Skeletal muscle tissue (tissue), 4 donors: ENCODE data around the gene ZPR1. TPM values are rescaled to one million over a fixed set of nuclear protein-coding genes. Genes with fewer than 3 reads are reported as not detected.

Experiments
- H3K27ac ChIP-seq: one replicate; pipeline ENCODE4 v1.7.0; 2013; ENCODE audit warnings: mild to moderate bottlenecking, low read depth, low read length, inconsistent platforms
- H3K27me3 ChIP-seq, 3 donors: one replicate each; pipeline ENCODE4 v1.7.0; 2013; ENCODE audit warnings: low read length in 3 of 3; ENCODE audit not compliant: control insufficient read depth in 3 of 3, insufficient read depth in 3 of 3
- H3K36me3 ChIP-seq, 3 donors: one replicate each; pipeline ENCODE4 v1.7.0; 2013; ENCODE audit warnings: low read length in 3 of 3; ENCODE audit not compliant: control insufficient read depth in 3 of 3, insufficient read depth in 3 of 3
- H3K4me1 ChIP-seq, 3 donors: one replicate each; pipeline ENCODE4 v1.7.0; 2013; ENCODE audit warnings: low read length in 3 of 3, mild to moderate bottlenecking in 3 of 3; ENCODE audit not compliant: control insufficient read depth in 3 of 3, insufficient read depth in 3 of 3
- H3K4me3 ChIP-seq, 3 donors: one replicate each; pipeline ENCODE4 v1.7.0; 2013; ENCODE audit warnings: low read length in 3 of 3
- H3K9ac ChIP-seq, 3 donors: one replicate each; pipeline ENCODE4 v1.7.0; 2013; ENCODE audit warnings: low read length in 3 of 3, mild to moderate bottlenecking in 3 of 3, moderate library complexity in 2 of 3, low read depth in 1 of 3
- H3K9me3 ChIP-seq, 3 donors: one replicate each; pipeline ENCODE4 v1.7.0; 2013; ENCODE audit warnings: low read length in 3 of 3; ENCODE audit not compliant: control insufficient read depth in 3 of 3
- total RNA-seq: library from RNA; depleted of rRNA; stranded (reverse); fragments of >200 nt; gene quantifications from one replicate; pipeline ENCODE4 v1.2.3, GENCODE V29; 2014
- donor health status: Osteomylitis.

The ZPR1 gene
- total RNA-seq, 1 donor from 2014 or later: 16.7 TPM

DNA sequence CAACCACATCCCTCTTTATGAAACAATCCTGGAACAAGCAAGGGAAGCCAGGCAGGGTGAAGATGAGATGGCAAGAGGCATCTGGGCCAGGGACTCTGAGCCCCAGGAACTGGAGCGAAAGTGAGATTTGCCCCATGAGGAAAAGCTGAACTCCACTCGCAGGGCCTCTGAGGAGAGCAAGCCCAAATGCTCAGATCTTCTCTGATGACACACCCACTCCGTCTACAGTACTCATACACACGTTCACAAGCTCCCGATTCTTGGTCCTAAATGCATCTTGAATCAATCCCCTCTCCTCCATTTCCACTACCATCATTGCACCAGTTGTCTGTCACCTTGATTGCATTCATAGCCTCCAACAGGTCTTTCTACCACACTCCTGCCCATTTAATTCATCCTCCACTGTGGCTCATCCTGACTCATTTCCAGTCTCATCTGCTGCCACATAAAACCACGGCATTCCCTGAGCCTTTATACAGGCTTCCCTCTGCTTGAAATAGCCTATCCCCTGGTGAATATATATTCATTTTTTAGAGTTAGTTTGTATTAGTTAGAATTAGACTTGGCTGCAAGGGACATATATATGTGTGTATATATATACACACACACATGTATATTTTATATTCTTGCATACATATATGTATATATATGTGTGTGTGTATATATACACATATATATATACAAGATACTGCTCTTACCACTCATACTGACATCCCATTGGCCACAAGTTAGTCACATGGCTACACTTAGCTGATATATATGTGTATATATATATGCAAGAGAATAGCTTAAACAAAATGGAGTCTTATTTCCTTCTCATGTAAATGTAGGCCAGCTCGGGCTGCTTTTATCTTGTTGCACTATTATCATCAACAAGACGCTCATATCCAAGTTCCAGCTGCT lies 5.3 kb upstream of the ZPR1 start:
- H3K27me3 ChIP-seq: peaks cover 0 to 3% (median 0%) of the 10 kb centered on the region in 3 donors
- no peak overlapping the region for H3K4me3 ChIP-seq
- no peak overlapping the region for H3K9ac ChIP-seq

DNA sequence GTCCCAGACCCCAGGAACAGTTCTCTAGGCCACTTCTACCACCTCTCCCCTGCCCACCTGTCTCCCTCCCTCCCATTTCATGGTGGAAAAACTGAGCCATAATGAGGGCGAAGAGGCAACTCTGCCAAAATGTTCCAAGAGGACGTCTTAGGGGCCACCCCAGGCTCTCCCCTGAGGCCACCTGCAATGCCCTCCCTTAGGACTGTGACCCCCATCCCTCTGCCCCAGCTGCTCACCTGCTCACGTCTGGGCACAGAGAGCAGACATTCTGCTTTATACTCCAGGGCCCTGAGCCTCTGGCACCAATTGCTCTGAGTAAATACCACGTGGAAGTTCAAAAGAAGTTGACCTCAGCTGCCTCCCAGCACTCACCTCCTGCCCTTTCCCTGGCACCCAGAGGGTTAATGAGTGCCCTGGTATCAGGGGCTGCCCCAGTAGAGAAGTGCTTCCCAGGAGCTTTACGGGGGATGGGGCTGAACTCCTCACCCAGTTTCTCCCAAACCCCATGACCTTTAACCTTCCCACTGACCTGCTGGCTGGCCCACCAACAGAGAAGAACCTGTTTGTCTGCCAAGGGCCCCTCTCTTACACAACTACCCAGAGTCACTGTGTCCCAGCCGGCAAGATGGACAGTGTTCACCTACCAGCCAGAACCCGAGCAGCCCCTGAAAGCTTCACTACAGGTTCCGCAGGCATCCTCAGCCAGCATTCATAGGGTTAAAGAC lies 4.5 kb upstream of the ZPR1 start:
- Histone ChIP-seq H3K4me3 (no peak overlapping the region), H3K9ac (no peak overlapping the region), H3K4me1 (peaks cover 13 to 18% (median 15%) of the 10 kb centered on the region in 3 donors), H3K27me3 (peaks cover 0 to 3% (median 0%) of the 10 kb centered on the region in 3 donors), H3K36me3 (no peaks in the 10 kb centered on the region), H3K9me3 (no peaks in the 10 kb centered on the region), H3K27ac (no peak overlapping the region)

More for the DNA sequence above, 5.3 kb upstream of the ZPR1 start:
- no peak overlapping the region for H3K27ac ChIP-seq
- no peaks in the 10 kb centered on the region for H3K9me3 ChIP-seq
- H3K36me3 ChIP-seq: no peaks in the 10 kb centered on the region
- H3K4me1 ChIP-seq: peaks cover 11 to 15% (median 13%) of the 10 kb centered on the region in 3 donors

DNA sequence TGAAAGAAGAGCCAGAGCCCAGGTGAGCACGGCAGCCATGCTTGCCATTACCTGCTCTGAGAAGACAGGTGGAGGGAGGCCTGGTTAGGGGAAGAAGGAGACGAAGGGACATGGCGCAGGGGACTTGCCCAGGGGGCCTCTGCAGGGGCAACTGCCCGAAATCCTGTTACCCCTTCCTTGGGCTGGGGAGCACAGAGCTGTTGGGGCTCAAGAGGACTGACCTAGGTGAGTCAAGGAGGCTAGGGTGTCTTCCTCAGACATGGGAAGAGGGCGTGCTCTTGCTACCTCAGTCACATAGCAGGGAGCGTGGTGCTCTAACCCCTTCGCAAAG lies 4.0 kb upstream of the ZPR1 start, which contains the start of gene APOA5:
TSS of gene APOA5 (minus strand) at position 67 of the 331 bp plus-strand sequence. CDS start at position 48, 19 bp downstream.
- H3K9me3 ChIP-seq: no peaks in the 10 kb centered on the region
- no peaks in the 10 kb centered on the region for H3K36me3 ChIP-seq
- no peak within 1 kb of the TSS for H3K27ac ChIP-seq
- H3K4me1 ChIP-seq: peaks cover 18 to 24% (median 20%) of the 10 kb centered on the region in 3 donors
- H3K9ac ChIP-seq: peak within 1 kb of the TSS in 1 of 3 donors; percentile 33
- H3K27me3 ChIP-seq: peaks cover 0 to 3% (median 0%) of the 10 kb centered on the region in 3 donors
- peak within 1 kb of the TSS; percentile 45 to 62 (median 55) for H3K4me3 ChIP-seq

DNA sequence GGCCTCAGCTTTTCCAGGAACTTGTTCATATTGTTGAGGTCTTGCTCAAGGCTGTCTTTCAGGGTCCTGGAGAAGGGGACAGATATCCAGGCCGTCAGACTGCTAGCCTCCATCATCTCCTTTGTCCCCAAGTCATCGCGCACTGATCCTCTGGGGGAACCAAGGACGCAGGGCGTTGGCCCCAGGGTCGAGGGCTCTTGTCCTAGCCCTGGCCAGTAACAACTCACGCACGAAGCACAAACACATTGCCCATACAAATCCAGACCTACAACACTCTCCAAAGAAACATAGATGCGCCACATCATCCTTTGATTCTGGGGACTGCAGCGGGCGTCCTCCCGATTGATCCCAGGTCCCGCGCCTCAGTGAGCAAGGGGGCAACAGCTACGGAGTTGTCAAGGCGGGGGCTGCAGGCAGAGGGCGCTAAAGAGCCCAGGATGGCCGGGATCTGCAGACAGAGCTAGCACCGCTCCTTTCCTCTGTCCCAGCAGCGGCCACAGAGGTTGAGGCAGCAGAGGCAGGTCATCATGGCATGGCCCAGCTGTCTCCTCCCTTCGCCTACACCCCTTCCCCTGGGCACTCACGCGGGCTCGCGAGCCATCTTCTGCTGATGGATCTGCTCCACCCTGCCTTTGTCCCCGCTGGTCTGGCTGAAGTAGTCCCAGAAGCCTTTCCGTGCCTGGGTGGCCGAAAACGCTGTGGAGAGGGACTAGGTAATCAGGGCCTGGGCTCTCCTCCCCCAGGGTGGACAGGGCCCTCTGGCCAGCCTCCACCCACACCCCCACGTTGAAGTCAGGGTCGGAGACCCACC lies 3.4 kb upstream of the ZPR1 start:
- H3K27ac ChIP-seq: no peak overlapping the region
- peak overlapping the region; percentile 45 to 62 (median 55) for H3K4me3 ChIP-seq
- H3K9me3 ChIP-seq: no peaks in the 10 kb centered on the region
- peaks cover 0 to 3% (median 0%) of the 10 kb centered on the region in 3 donors for H3K27me3 ChIP-seq
- peaks cover 20 to 29% (median 21%) of the 10 kb centered on the region in 3 donors for H3K4me1 ChIP-seq
- H3K9ac ChIP-seq: peak overlapping the region in 1 of 3 donors; percentile 33
- H3K36me3 ChIP-seq: peaks cover 0 to 3% (median 3%) of the 10 kb centered on the region in 3 donors

DNA sequence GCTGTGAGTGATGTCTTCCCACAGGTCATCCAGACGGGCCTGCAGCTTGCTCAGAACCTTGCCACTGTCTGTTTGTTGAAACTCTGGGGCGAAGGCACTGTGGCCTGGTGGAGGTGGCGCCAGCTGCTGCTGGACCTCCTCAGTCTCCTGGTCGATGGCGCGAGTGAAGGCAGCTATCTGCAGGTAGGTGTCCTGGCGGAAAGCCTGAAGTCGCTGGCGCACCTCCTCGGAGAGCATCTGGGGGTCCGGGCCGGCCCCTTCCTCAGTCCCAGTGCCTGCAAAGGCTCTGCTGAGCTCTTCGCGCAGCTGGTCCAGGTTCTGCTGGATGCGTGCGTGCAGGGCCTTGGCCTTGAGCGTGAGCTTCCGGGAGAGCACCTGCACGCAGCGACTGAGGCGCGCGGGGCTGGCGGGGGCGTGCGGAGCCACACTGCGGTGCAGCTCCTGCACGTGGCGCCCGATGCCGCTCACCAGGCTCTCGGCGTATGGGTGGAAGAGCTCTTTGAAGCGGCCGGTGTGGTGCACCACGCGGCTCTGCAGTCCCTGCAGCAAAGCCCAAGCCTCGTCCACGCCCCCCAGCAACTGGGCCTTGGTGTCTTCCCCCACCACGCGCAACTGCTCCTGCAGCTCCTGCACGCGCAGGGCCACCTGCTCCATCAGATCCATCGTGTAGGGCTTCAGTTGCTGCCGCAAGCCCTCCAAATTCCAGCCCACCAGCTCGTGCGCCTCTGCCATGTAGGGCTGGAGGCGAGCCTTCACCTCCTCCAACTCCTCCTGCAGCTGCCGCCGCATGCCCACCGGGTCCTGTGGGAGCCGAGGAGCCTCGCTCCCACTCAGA lies 2.6 kb upstream of the ZPR1 start:
- H3K4me3 ChIP-seq: no peak overlapping the region
- H3K4me1 ChIP-seq: peaks cover 20 to 29% (median 21%) of the 10 kb centered on the region in 3 donors
- peaks cover 5 to 10% (median 9%) of the 10 kb centered on the region in 3 donors for H3K36me3 ChIP-seq
- no peaks in the 10 kb centered on the region for H3K9me3 ChIP-seq
- H3K27ac ChIP-seq: no peak overlapping the region
- peaks cover 0 to 3% (median 0%) of the 10 kb centered on the region in 3 donors for H3K27me3 ChIP-seq
- H3K9ac ChIP-seq: peak overlapping the region in 1 of 3 donors; percentile 33

DNA sequence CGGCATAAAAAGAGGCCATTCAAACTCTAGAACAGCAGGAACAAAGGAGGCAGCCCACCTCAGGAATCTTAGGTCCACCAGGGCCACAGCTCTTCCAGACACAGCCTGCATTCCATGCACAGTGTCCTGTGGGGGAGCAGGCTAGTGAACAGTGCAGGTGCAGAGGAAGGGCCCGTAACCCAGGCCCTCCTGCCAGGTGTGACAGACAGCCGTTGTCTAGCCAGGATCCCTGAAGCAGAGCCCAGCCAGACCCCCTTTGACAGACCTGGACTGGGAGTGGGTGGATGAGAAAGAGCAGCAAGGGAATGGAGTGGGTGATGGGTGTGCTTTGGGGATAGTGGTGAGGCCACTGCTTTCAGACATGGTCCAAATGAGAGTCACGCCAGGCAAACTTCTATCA lies 1.2 kb upstream of the ZPR1 start:
- Histone ChIP-seq H3K27ac (no peak overlapping the region), H3K9me3 (no peaks in the 10 kb centered on the region), H3K4me3 (no peak overlapping the region), H3K9ac (no peak overlapping the region), H3K27me3 (peaks cover 0 to 3% (median 0%) of the 10 kb centered on the region in 3 donors), H3K36me3 (peaks cover 19 to 23% (median 22%) of the 10 kb centered on the region in 3 donors), H3K4me1 (peaks cover 20 to 29% (median 21%) of the 10 kb centered on the region in 3 donors)

DNA sequence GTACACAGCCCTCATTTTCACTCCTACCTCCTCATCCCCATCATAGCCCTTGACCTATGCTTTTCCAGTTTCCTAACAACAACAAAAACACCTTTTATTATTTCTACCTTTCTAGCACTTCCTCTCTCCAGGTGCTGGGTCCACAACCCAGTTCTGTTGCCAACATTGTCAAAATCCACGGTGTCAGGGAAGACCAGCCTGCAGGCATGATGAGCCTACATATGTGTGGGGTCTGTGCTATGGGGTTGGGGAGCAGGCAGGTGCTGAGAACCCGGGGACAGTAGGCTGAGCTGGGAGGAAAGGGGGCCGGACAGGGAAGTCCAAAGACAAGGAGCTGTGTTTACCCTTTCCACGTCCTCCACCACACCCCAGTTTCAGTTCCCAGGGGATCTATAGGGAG lies 711 bp upstream of the ZPR1 start:
- Histone ChIP-seq H3K27me3 (peaks cover 0 to 3% (median 0%) of the 10 kb centered on the region in 3 donors), H3K27ac (peak overlapping the region; percentile 89), H3K4me3 (peak overlapping the region; percentile 82 to 87 (median 87)), H3K36me3 (peaks cover 21 to 24% (median 24%) of the 10 kb centered on the region in 3 donors), H3K9ac (peak overlapping the region; percentile 85 to 90 (median 87)), H3K4me1 (peaks cover 20 to 29% (median 21%) of the 10 kb centered on the region in 3 donors), H3K9me3 (no peaks in the 10 kb centered on the region)

DNA sequence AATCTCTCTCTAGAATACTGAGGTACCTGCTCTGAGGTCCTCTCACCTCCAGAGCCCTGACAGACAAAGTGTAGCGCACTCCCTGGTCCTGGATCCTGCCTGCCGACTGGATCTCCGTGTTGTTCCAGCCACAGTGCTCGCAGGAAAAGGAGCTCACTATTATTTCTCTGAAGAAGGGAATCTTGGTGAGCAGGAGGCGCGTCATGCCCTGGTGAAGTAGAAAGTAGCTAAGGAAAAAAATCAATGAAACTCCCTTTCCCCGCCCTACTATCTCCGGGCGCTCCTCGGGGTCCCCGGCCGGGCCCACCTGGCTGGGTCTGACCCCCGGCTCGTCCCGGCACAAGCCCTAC lies 412 bp downstream of the ZPR1 start:
- Histone ChIP-seq H3K27ac (peak overlapping the region; percentile 89), H3K9ac (peak overlapping the region; percentile 80 to 90 (median 85)), H3K4me3 (peak overlapping the region; percentile 82 to 87 (median 87)), H3K4me1 (peaks cover 20 to 29% (median 21%) of the 10 kb centered on the region in 3 donors), H3K27me3 (peaks cover 0 to 3% (median 0%) of the 10 kb centered on the region in 3 donors), H3K36me3 (peaks cover 28 to 35% (median 35%) of the 10 kb centered on the region in 3 donors), H3K9me3 (no peaks in the 10 kb centered on the region)
